Thyroid gland (tissue), 4 donors: ENCODE measurements around the gene IFI27L1. TPM values are rescaled to one million over a fixed set of nuclear protein-coding genes. Genes with fewer than 3 reads are reported as not detected.

Experiments
- DNase-seq, 2 donors: peaks; one replicate each; pipeline ENCODE4 v3.0.0-alpha.2; 2019
- H3K27ac ChIP-seq, 3 donors: fragments of 200-600 bp; sonication (generic); 1 replicate in 2 of 3; 2 replicates in 1 of 3; pipeline ENCODE4 v1.5.1; 2016 to 2019; ENCODE audit warnings: mild to moderate bottlenecking in 1 of 3, moderate library complexity in 1 of 3
- H3K27me3 ChIP-seq: fragments of 200-600 bp; sonication (generic); one replicate; pipeline ENCODE4 v1.5.1; 2019
- H3K36me3 ChIP-seq, 2 donors: fragments of 200-600 bp; sonication (generic); one replicate each; pipeline ENCODE4 v1.5.1; 2016 to 2019
- H3K4me1 ChIP-seq, 2 donors: fragments of 200-600 bp; sonication (generic); one replicate each; pipeline ENCODE4 v1.5.1; 2017 to 2019
- H3K4me3 ChIP-seq, 3 donors: fragments of 200-600 bp; sonication (generic); replicated peaks in 1 of 3; 1 replicate in 2 of 3; 2 replicates in 1 of 3; pipeline ENCODE4 v1.5.1; 2016; ENCODE audit warnings: mild to moderate bottlenecking in 1 of 3
- H3K9me3 ChIP-seq: fragments of 200-600 bp; sonication (generic); one replicate; pipeline ENCODE4 v1.5.1; 2017
- CTCF ChIP-seq, 6 experiments: fragments of 200-600 bp in 3 of 6; fragments of 450-650 bp in 3 of 6; sonication (generic) in 3 of 6; IDR thresholded peaks; one replicate each; pipeline ENCODE4 v1.5.1; 2016 to 2019; ENCODE audit warnings: antibody characterized with exemption in 6 of 6, mild to moderate bottlenecking in 2 of 6, inconsistent platforms in 1 of 6, moderate library complexity in 1 of 6
- POLR2A ChIP-seq, 2 donors: fragments of 450-650 bp; IDR thresholded peaks; one replicate each; pipeline ENCODE4 v1.6.1; 2017; ENCODE audit warnings: antibody characterized with exemption in 2 of 2, mild to moderate bottlenecking in 2 of 2, moderate library complexity in 1 of 2
- WGBS, 2 donors: methylation state at CpG; one replicate each; pipeline ENCODE4 v1.1.5; 2017; 5-methylcytosine and 5-hydroxymethylcytosine counted together
- intact Hi-C: fragments of 100-400 bp; cut with DNase I; formaldehyde crosslinking; loops from one replicate; pipeline ENCODE4 v1.15.1; 2023
- total RNA-seq, 4 donors: library from RNA; depleted of rRNA; stranded (reverse); fragments of >200 nt; gene quantifications; one replicate each; pipeline ENCODE4 v1.2.3, GENCODE V29; 2016

Gene IFI27L1
- total RNA-seq, 4 donors from 2014 or later, result 3.4 to 21.3 (median 10.2) TPM

DNA sequence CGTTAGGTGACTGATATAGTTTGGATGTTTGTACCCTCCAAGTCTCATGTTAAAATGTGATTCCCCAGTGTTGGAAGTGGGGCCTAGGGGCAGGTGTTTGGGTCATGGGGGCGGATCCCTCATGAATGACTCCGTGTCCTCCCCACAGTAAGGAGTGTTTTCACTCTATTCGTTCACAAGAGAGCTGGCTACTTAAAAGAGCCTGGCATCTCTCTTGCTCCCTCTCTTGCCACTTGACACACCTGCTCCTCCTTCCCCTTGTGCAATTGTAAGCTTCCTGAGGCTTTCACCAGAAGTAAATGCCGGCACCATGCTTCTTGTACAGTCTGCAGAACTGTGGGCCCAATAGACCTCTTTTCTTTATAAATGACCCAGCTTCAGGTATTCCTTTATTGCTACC is 45.7 kb downstream of the IFI27L1 start:
- Histone ChIP-seq H3K4me3 (no peak overlapping the region), H3K27me3 (no peaks in the 10 kb centered on the region), H3K36me3 (no peaks in the 10 kb centered on the region), H3K27ac (no peak overlapping the region), H3K9me3 (no peaks in the 10 kb centered on the region), H3K4me1 (peaks cover 9 to 12% of the 10 kb centered on the region in 2 donors)
- WGBS, 2 donors, result 77 to 83% methylated on average over 5 of the region's 5 CpGs
- TF ChIP-seq CTCF (IDR thresholded peaks at IDR 0.05), result no peak
- TF ChIP-seq POLR2A (IDR thresholded peaks at IDR 0.05), result no peak
- no peak for DNase-seq
- intact Hi-C loops, result loop anchor here (5.0 kb wide), 1 partner anchor 51 kb away; no protein-coding TSS in a partner anchor

GRCh38 chr14:94127330-94127729 is 46.2 kb downstream of the IFI27L1 start:
- H3K9me3 ChIP-seq, result no peaks in the 10 kb centered on the region
- TF ChIP-seq POLR2A (IDR thresholded peaks at IDR 0.05), result no peak
- no peak for TF ChIP-seq CTCF (IDR thresholded peaks at IDR 0.05)
- peaks cover 9 to 12% of the 10 kb centered on the region in 2 donors for H3K4me1 ChIP-seq
- intact Hi-C loops, result loop anchor here (5.0 kb wide), 1 partner anchor 50 kb away; no protein-coding TSS in a partner anchor
- H3K27ac ChIP-seq, result no peak overlapping the region
- H3K36me3 ChIP-seq, result no peaks in the 10 kb centered on the region
- H3K4me3 ChIP-seq, result no peak overlapping the region
- H3K27me3 ChIP-seq, result no peaks in the 10 kb centered on the region
- WGBS, 2 donors, result 90 to 92% methylated on average over 4 to 6 of the region's 6 CpGs
- DNase-seq, result no peak

DNA sequence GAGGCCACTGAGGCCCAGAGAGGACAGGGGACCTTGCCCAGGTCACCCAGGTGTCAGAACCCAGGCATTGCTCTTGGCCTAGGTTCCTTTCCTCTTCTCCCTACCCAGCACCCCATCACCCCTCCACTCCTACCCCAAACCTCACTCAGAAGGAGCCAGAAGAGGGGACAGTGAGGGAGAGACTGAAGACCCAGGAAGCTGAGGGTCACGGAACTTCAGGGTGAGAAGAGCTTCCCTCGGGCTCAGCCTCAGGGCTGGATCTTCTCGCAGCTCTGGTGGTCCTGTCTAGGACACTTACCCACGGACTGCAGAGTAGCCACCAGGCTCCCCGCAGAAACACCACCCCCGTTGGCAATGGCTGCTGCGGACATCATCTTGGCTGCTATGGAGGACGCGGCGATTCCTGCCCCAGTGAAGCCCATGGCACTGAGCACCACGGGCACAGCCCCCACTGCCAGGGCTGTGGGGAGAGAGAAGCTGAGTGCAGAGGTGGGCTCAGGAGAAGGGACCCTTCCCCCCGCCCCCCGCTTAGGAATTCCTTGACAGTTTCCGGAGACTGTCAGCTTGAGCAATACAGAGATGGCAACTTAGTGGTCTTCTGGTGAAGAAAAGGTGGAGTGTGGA is 47.2 kb downstream of the IFI27L1 start:
- intact Hi-C loops, result loop anchor here (5.0 kb wide), 1 partner anchor 49 kb away; no protein-coding TSS in a partner anchor
- no peak for TF ChIP-seq CTCF (IDR thresholded peaks at IDR 0.05)
- no peak for TF ChIP-seq POLR2A (IDR thresholded peaks at IDR 0.05)

GRCh38 chr14:94129111-94129757 is 48.1 kb downstream of the IFI27L1 start, which contains the start of gene IFI27L2:
Gene IFI27L2, minus strand, starts transcription at chr14:94129604. Its CDS starts 40 bp downstream, at chr14:94129564.
- peak within 1 kb of the TSS in 2 of 3 donors; percentile 21 to 33 for H3K4me3 ChIP-seq
- intact Hi-C loops, result loop anchor here (5.0 kb wide), 1 partner anchor 48 kb away; no protein-coding TSS in a partner anchor
- H3K4me1 ChIP-seq, result peaks cover 9 to 12% of the 10 kb centered on the region in 2 donors
- no peaks in the 10 kb centered on the region for H3K27me3 ChIP-seq
- WGBS, 2 donors, result 0 to 3% methylated on average over 26 to 27 of the region's 27 CpGs
- H3K9me3 ChIP-seq, result no peaks in the 10 kb centered on the region
- H3K27ac ChIP-seq, result peak within 1 kb of the TSS; percentile 35 to 68 (median 59)
- no peaks in the 10 kb centered on the region for H3K36me3 ChIP-seq
- peak in 1 of 2 donors; percentile 35 for TF ChIP-seq POLR2A (IDR thresholded peaks at IDR 0.05)
- peak in 3 of 6 experiments; percentile 24 to 42 (median 41) for TF ChIP-seq CTCF (IDR thresholded peaks at IDR 0.05)
- DNase-seq, result peak; percentile 67 to 69

More for the DNA sequence above, 47.2 kb downstream of the IFI27L1 start:
- 92 to 96% methylated on average over 14 of the region's 14 CpGs for WGBS, 2 donors
- Histone ChIP-seq H3K9me3 (no peaks in the 10 kb centered on the region), H3K27ac (no peak overlapping the region), H3K4me1 (peaks cover 9 to 12% of the 10 kb centered on the region in 2 donors), H3K27me3 (no peaks in the 10 kb centered on the region), H3K36me3 (no peaks in the 10 kb centered on the region), H3K4me3 (no peak overlapping the region)
- DNase-seq, result no peak
